HCT116 (cell line): Measurements from ENCODE around the gene MISP. TPM values are rescaled to one million over a fixed set of nuclear protein-coding genes. Genes with fewer than 3 reads are reported as not detected.

Source experiments
- ATAC-seq: fragments of 200-7000 bp; cut with Tn5 transposase; 2 replicates; pipeline ENCODE4 v1.9.1; 2020; ENCODE audit warnings: mild to moderate bottlenecking, moderate library complexity
- BruUV-seq: library from RNA; stranded (reverse); fragments of 400-500 nt; replicated peaks from 2 replicates; lab custom pipeline; 2021; lab: Mats Ljungman, UMichigan
- CTCF ChIA-PET: fragments of 300-600 bp; sonication (Branson Sonifier 250); formaldehyde crosslinking; loops from one replicate; lab custom pipeline; 2021; ENCODE audit warnings: antibody characterized with exemption; lab: Charles Lee
- POLR2A ChIA-PET: fragments of 300-600, 350-600 bp; sonication (Branson Sonifier 250); formaldehyde crosslinking; loops from one replicate; lab custom pipeline; 2021; ENCODE audit warnings: antibody characterized with exemption; lab: Charles Lee
- RAD21 ChIA-PET, 2 experiments: fragments of 300-600 bp; sonication (Branson Sonifier 250); formaldehyde crosslinking; loops; one replicate each; lab custom pipeline; 2023; ENCODE audit warnings: low total read pairs in 2 of 2; ENCODE audit not compliant: uncharacterized antibody in 2 of 2, unreplicated experiment in 2 of 2, low non-redundant PET in 1 of 2; lab: Charles Lee
- DNase-seq: peaks from one replicate; pipeline ENCODE4 v3.0.0-alpha.2; 2010; ENCODE audit warnings: low read depth, low spot score
- H2AFZ ChIP-seq: fragments of 200-600 bp; shearing (Covaris generic), sonication (generic); 2 replicates; pipeline ENCODE4 v1.6.1; 2017; ENCODE audit warnings: low read depth, mixed run types, mixed read lengths, antibody characterized with exemption, low read length; ENCODE audit not compliant: poor library complexity, severe bottlenecking
- H3K27ac ChIP-seq: 2 replicates; pipeline ENCODE4 v1.5.1; 2012; ENCODE audit warnings: low read depth, low read length
- H3K27me3 ChIP-seq: fragments of 200-600 bp; sonication (generic); 2 replicates; pipeline ENCODE4 v1.6.1; 2016; ENCODE audit warnings: mixed run types, low read length, mixed read lengths; ENCODE audit not compliant: insufficient read depth
- H3K36me3 ChIP-seq, 2 experiments: fragments of 200-500 bp in 1 of 2; fragments of 200-600 bp in 1 of 2; sonication (Bioruptor generic) in 1 of 2; sonication (generic) in 1 of 2; 2 replicates each; pipeline versions ENCODE4 v1.5.1 to v1.6.1; 2014 to 2016; ENCODE audit warnings: low read length in 2 of 2, inconsistent platforms in 1 of 2, mixed read lengths in 1 of 2, mixed run types in 1 of 2; ENCODE audit not compliant: insufficient read depth in 2 of 2, control insufficient read depth in 1 of 2
- H3K4me1 ChIP-seq, 2 experiments: fragments of 200-600 bp in 1 of 2; sonication (generic) in 1 of 2; 2 replicates each; pipeline versions ENCODE4 v1.5.1 to v1.6.1; 2012 to 2017; ENCODE audit warnings: low read length in 2 of 2, inconsistent platforms in 1 of 2, mild to moderate bottlenecking in 1 of 2, mixed read lengths in 1 of 2, mixed run types in 1 of 2, moderate library complexity in 1 of 2; ENCODE audit not compliant: insufficient read depth in 2 of 2, control insufficient read depth in 1 of 2
- H3K4me2 ChIP-seq: fragments of 200-600 bp; sonication (generic); 2 replicates; pipeline ENCODE4 v1.6.1; 2017; ENCODE audit warnings: mixed run types, low read length, mixed read lengths
- H3K4me3 ChIP-seq, 2 experiments: fragments of 200-600 bp in 1 of 2; sonication (generic) in 1 of 2; replicated peaks in 1 of 2; 2 replicates each; pipeline ENCODE4 v1.5.1; 2011 to 2016; ENCODE audit warnings: low read length in 2 of 2, control low read depth in 1 of 2, low read depth in 1 of 2, mild to moderate bottlenecking in 1 of 2, mixed read lengths in 1 of 2, mixed run types in 1 of 2
- H3K79me2 ChIP-seq: fragments of 200-600 bp; sonication (generic); 2 replicates; pipeline ENCODE4 v1.6.1; 2017; ENCODE audit warnings: mild to moderate bottlenecking, mixed run types, low read length, moderate library complexity, mixed read lengths; ENCODE audit not compliant: insufficient read depth
- H3K9ac ChIP-seq: fragments of 200-600 bp; sonication (generic); 2 replicates; pipeline ENCODE4 v1.6.1; 2016; ENCODE audit warnings: low read length, mixed read lengths
- H3K9me2 ChIP-seq: fragments of 200-600 bp; sonication (generic), shearing (Covaris generic); 2 replicates; pipeline ENCODE4 v1.6.1; 2017; ENCODE audit warnings: mixed run types, mild to moderate bottlenecking, moderate library complexity; ENCODE audit not compliant: insufficient read depth
- H3K9me3 ChIP-seq, 2 experiments: fragments of 200-500 bp in 1 of 2; fragments of 200-600 bp in 1 of 2; sonication (Bioruptor generic) in 1 of 2; sonication (generic) in 1 of 2; 2 replicates each; pipeline ENCODE4 v1.6.1; 2014 to 2017; ENCODE audit warnings: low read length in 2 of 2, mixed read lengths in 2 of 2, inconsistent platforms in 1 of 2, low read depth in 1 of 2, mild to moderate bottlenecking in 1 of 2, mixed run types in 1 of 2, moderate library complexity in 1 of 2; ENCODE audit not compliant: control insufficient read depth in 1 of 2, insufficient read depth in 1 of 2
- H4K20me1 ChIP-seq: fragments of 200-600 bp; sonication (generic), shearing (Covaris generic); 2 replicates; pipeline ENCODE4 v1.6.1; 2017; ENCODE audit warnings: mixed run types, mild to moderate bottlenecking, moderate library complexity; ENCODE audit not compliant: insufficient read depth
- CBX3 ChIP-seq: IDR thresholded peaks from 2 replicates; pipeline ENCODE4 v1.6.1; 2012; ENCODE audit warnings: low read depth
- JUND ChIP-seq: IDR thresholded peaks from 2 replicates; pipeline ENCODE4 v1.6.1; 2012
- SIN3A ChIP-seq: IDR thresholded peaks from 2 replicates; pipeline ENCODE4 v1.6.1; 2012; ENCODE audit warnings: low read depth
- YY1 ChIP-seq: IDR thresholded peaks from 2 replicates; pipeline ENCODE4 v1.6.1; 2011; ENCODE audit warnings: low read length, low read depth, moderate library complexity, mild to moderate bottlenecking; ENCODE audit not compliant: insufficient replicate concordance; ENCODE audit errors: extremely low read depth
- ZFX ChIP-seq: fragments of 450-650 bp; IDR thresholded peaks from 2 replicates; pipeline ENCODE4 v1.6.1; 2017
- intact Hi-C: fragments of 100-400 bp; cut with micrococcal nuclease; formaldehyde crosslinking; loops from 2 replicates; pipeline ENCODE4 v1.10.0; 2022
- total RNA-seq: library from RNA; stranded (reverse); gene quantifications from one replicate; pipeline ENCODE4 v1.2.1, GENCODE V29; 2021; ENCODE audit not compliant: unreplicated experiment
- TF ChIP-seq, protein P1 (sequence below): IDR thresholded peaks from 2 replicates; pipeline ENCODE4 v1.6.1; 2011; ENCODE audit warnings: mild to moderate bottlenecking, low read length, moderate library complexity; ENCODE audit not compliant: insufficient replicate concordance; ENCODE audit errors: extremely low read depth
- TF ChIP-seq, protein P2 (sequence below): IDR thresholded peaks from 2 replicates; pipeline ENCODE4 v1.6.1; 2012

MISP gene
- total RNA-seq, 1 experiment from 2014 or later, result 38.2 TPM

DNA sequence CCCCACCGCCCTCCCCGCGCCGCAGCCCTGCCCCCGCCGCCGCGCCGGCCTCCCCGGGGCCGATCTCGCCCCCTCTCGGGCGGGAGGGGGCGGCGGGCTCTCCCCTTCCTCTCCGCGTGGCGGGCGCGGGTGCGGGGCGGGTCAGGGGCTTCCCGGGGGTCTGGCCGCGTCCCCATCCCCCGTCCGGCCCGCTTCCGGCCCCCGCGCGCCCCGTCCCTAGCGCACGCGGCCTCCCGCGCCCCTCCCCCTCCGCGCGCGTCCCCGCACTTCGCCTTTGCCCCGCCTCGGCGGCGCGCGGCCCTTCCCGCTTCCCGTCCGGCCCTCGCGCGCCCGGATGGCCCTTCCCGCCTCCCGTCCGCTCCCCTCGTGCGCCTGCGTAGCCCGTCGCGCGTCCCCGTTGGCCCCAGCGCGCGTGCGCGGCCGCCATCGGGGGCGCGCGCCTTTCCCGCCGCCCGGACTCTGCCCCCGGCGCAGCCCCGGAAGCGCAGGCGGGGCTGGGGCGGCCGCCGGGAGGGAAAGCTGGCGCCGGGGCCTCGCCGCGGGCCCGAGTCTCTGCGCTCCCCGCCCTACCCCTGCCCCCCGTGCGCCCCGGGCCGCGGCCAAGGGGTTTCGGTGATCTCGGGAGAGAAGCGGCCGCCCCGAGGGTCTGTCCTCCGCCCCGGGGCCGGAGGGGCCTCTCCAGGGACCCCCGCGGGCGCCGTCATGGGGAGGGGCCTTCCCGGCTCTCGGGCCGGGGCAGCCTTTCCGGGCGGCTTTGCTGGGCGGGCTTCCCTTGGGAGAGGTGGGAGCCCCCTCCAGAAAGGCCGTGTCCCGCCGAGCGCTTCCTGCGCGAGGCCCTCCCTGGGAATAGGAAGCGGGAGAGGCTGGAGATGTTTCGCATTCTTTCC, 46.9 kb downstream of the MISP start:
- peak overlapping the region; percentile 81 to 88 for H3K4me3 ChIP-seq
- BruUV-seq, result no TSS peak
- H3K4me2 ChIP-seq, result peak overlapping the region; percentile 94
- no peaks in the 10 kb centered on the region for H3K9me3 ChIP-seq
- H4K20me1 ChIP-seq, result peaks cover 41% of the 10 kb centered on the region; the same call in 1 of the 2 replicates
- intact Hi-C loops, result loop anchor here (1.0 to 10.0 kb wide), 3 partner anchors 135 to 447 kb away; partner anchors contain the start of genes ATP5F1D, MIDN, RNF126 and RNU6-2
- H3K4me1 ChIP-seq, result peaks cover 17 to 36% of the 10 kb centered on the region in 2 experiments
- TF ChIP-seq CBX3 (no peak), ZFX (peak; percentile 43; the same call in 1 of the 2 replicates), JUND (no peak), YY1 (peak; percentile 61), SIN3A (peak; percentile 14; the same call in 1 of the 2 replicates)
- TF ChIP-seq, protein P1, sequence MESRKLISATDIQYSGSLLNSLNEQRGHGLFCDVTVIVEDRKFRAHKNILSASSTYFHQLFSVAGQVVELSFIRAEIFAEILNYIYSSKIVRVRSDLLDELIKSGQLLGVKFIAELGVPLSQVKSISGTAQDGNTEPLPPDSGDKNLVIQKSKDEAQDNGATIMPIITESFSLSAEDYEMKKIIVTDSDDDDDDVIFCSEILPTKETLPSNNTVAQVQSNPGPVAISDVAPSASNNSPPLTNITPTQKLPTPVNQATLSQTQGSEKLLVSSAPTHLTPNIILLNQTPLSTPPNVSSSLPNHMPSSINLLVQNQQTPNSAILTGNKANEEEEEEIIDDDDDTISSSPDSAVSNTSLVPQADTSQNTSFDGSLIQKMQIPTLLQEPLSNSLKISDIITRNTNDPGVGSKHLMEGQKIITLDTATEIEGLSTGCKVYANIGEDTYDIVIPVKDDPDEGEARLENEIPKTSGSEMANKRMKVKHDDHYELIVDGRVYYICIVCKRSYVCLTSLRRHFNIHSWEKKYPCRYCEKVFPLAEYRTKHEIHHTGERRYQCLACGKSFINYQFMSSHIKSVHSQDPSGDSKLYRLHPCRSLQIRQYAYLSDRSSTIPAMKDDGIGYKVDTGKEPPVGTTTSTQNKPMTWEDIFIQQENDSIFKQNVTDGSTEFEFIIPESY, result peak; percentile 56
- TF ChIP-seq, protein P2, sequence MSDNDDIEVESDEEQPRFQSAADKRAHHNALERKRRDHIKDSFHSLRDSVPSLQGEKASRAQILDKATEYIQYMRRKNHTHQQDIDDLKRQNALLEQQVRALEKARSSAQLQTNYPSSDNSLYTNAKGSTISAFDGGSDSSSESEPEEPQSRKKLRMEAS, result peak; percentile 38; the same call in 1 of the 2 replicates
- POLR2A ChIA-PET, result interaction anchor here (0.8 to 1.0 kb wide), 3 partner anchors 25 to 45 kb away, joined by 3 to 5 read pairs (median 4); no protein-coding TSS in a partner anchor
- CTCF ChIA-PET, result no interaction called here
- H3K36me3 ChIP-seq, result peaks cover 16 to 45% of the 10 kb centered on the region in 2 experiments; a peak in 3 of 4 replicates
- H3K79me2 ChIP-seq, result peaks cover 50% of the 10 kb centered on the region
- ATAC-seq (peak; percentile 47), DNase-seq (peak; percentile 59)
- H3K9me2 ChIP-seq, result no peaks in the 10 kb centered on the region
- H3K27ac ChIP-seq, result peak overlapping the region; percentile 88
- RAD21 ChIA-PET, result no interaction called here
- no peak overlapping the region for H2AFZ ChIP-seq
- H3K9ac ChIP-seq, result peak overlapping the region; percentile 92
- no peaks in the 10 kb centered on the region for H3K27me3 ChIP-seq
